ENCODE measurements around the gene CRY2. TPM values are rescaled to one million over a fixed set of nuclear protein-coding genes. Genes with fewer than 3 reads are reported as not detected.
A peak's percentile ranks its signal among the peaks of the same experiment; 100 is the strongest.

The CRY2 gene
- 5.1 TPM for polyA plus RNA-seq (2013, experiment 1 of 2)
- polyA plus RNA-seq (2013, experiment 2 of 2): 5.1 TPM

- Histone ChIP-seq H3K79me1 (ENCODE audit: low read length) (peaks cover 5% of the 10 kb centered on the region), H2BK5ac (ENCODE audit: low read length) (no peak within 1 kb of the TSS), H2AK5ac (ENCODE audit: low read length) (no peak within 1 kb of the TSS), H3K36me3 (ENCODE audit: control insufficient read depth, insufficient read depth, low read length) (no peaks in the 10 kb centered on the region), H2BK120ac (ENCODE audit: low read depth, low read length) (no peak within 1 kb of the TSS), H3K27me3 (ENCODE audit: insufficient read depth, low read length, poor library complexity) (no peaks in the 10 kb centered on the region), H3K4me2 (ENCODE audit: low read length) (peak within 1 kb of the TSS; percentile 96), H3K9ac (ENCODE audit: low read length) (peak within 1 kb of the TSS; percentile 86), H3K4me1 (ENCODE audit: control insufficient read depth, low read depth, low read length) (no peaks in the 10 kb centered on the region), H3K4ac (ENCODE audit: low read depth, low read length) (no peak within 1 kb of the TSS), H3K27ac (ENCODE audit: low read depth, low read length) (no peak within 1 kb of the TSS), H3K18ac (ENCODE audit: low read length) (no peak within 1 kb of the TSS), H3K79me2 (ENCODE audit: control insufficient read depth, insufficient read depth, low read length) (no peaks in the 10 kb centered on the region), H2BK15ac (replicated peaks; ENCODE audit: low read depth) (no peak within 1 kb of the TSS), H3K56ac (ENCODE audit: low read length) (peak within 1 kb of the TSS; percentile 97), H4K8ac (ENCODE audit: low read depth, low read length) (no peak within 1 kb of the TSS), H3K23ac (ENCODE audit: low read length) (peak within 1 kb of the TSS; percentile 87), H3K4me3 (ENCODE audit: low read length) (peak within 1 kb of the TSS; percentile 90), H4K5ac (ENCODE audit: low read length) (no peak within 1 kb of the TSS)
- no CpG with 5 or more reads among the region's 75 CpGs for WGBS (ENCODE audit: extremely low coverage, insufficient coverage, low lambda C conversion rate)
- DNase-seq: peak; percentile 99
These were observed at the start of gene CRY2 for GRCh38 chr11:45846974-45847910. TSS of gene CRY2 (plus strand) at chr11:45847475. CDS start at chr11:45847491, 16 bp downstream.

GRCh38 chr11:45798793-45799441 lies 48.4 kb upstream of the CRY2 start:
- Histone ChIP-seq H3K36me3 (ENCODE audit: control insufficient read depth, insufficient read depth, low read length) (no peaks in the 10 kb centered on the region), H3K9ac (ENCODE audit: low read length) (no peak overlapping the region), H3K79me1 (ENCODE audit: low read length) (no peaks in the 10 kb centered on the region), H2AK5ac (ENCODE audit: low read length) (no peak overlapping the region), H4K5ac (ENCODE audit: low read length) (no peak overlapping the region), H3K79me2 (ENCODE audit: control insufficient read depth, insufficient read depth, low read length) (no peaks in the 10 kb centered on the region), H3K23ac (ENCODE audit: low read length) (no peak overlapping the region), H3K4me3 (ENCODE audit: low read length) (no peak overlapping the region), H3K4me2 (ENCODE audit: low read length) (no peak overlapping the region), H2BK120ac (ENCODE audit: low read depth, low read length) (no peak overlapping the region), H4K8ac (ENCODE audit: low read depth, low read length) (no peak overlapping the region), H3K4me1 (ENCODE audit: control insufficient read depth, low read depth, low read length) (no peaks in the 10 kb centered on the region), H3K56ac (ENCODE audit: low read length) (no peak overlapping the region), H3K18ac (ENCODE audit: low read length) (no peak overlapping the region), H3K4ac (ENCODE audit: low read depth, low read length) (no peak overlapping the region), H2BK5ac (ENCODE audit: low read length) (no peak overlapping the region), H2BK15ac (replicated peaks; ENCODE audit: low read depth) (no peak overlapping the region), H3K27me3 (ENCODE audit: insufficient read depth, low read length, poor library complexity) (no peaks in the 10 kb centered on the region), H3K27ac (ENCODE audit: low read depth, low read length) (no peak overlapping the region)
- no CpG with 5 or more reads among the region's 10 CpGs for whole genome bisulfite sequencing (ENCODE audit: extremely low coverage, insufficient coverage, low lambda C conversion rate)
- DNase-seq: no peak

- H2AK5ac ChIP-seq (ENCODE audit: low read length): no peak overlapping the region
- H4K8ac ChIP-seq (ENCODE audit: low read depth, low read length): no peak overlapping the region
- no peak overlapping the region for H3K23ac ChIP-seq (ENCODE audit: low read length)
- H3K27ac ChIP-seq (ENCODE audit: low read depth, low read length): no peak overlapping the region
- H3K4me3 ChIP-seq (ENCODE audit: low read length): no peak overlapping the region
- no peaks in the 10 kb centered on the region for H3K79me2 ChIP-seq (ENCODE audit: control insufficient read depth, insufficient read depth, low read length)
- H2BK15ac ChIP-seq (replicated peaks; ENCODE audit: low read depth): no peak overlapping the region
- no peak overlapping the region for H3K18ac ChIP-seq (ENCODE audit: low read length)
- no peaks in the 10 kb centered on the region for H3K27me3 ChIP-seq (ENCODE audit: insufficient read depth, low read length, poor library complexity)
- H2BK120ac ChIP-seq (ENCODE audit: low read depth, low read length): no peak overlapping the region
- DNase-seq: no peak
- no peak overlapping the region for H3K4ac ChIP-seq (ENCODE audit: low read depth, low read length)
- H3K56ac ChIP-seq (ENCODE audit: low read length): no peak overlapping the region
- H3K4me1 ChIP-seq (ENCODE audit: control insufficient read depth, low read depth, low read length): no peaks in the 10 kb centered on the region
- whole genome bisulfite sequencing (ENCODE audit: extremely low coverage, insufficient coverage, low lambda C conversion rate): no CpG with 5 or more reads among the region's 3 CpGs
- no peaks in the 10 kb centered on the region for H3K36me3 ChIP-seq (ENCODE audit: control insufficient read depth, insufficient read depth, low read length)
- H3K9ac ChIP-seq (ENCODE audit: low read length): no peak overlapping the region
- no peak overlapping the region for H3K4me2 ChIP-seq (ENCODE audit: low read length)
- no peak overlapping the region for H4K5ac ChIP-seq (ENCODE audit: low read length)
- H3K79me1 ChIP-seq (ENCODE audit: low read length): no peaks in the 10 kb centered on the region
- H2BK5ac ChIP-seq (ENCODE audit: low read length): no peak overlapping the region
These were observed 47.7 kb upstream of the CRY2 start for GRCh38 chr11:45799562-45799961.

GRCh38 chr11:45800261-45800660 lies 47.0 kb upstream of the CRY2 start:
- Histone ChIP-seq H3K9ac (ENCODE audit: low read length) (no peak overlapping the region), H3K23ac (ENCODE audit: low read length) (no peak overlapping the region), H2AK5ac (ENCODE audit: low read length) (no peak overlapping the region), H3K79me2 (ENCODE audit: control insufficient read depth, insufficient read depth, low read length) (no peaks in the 10 kb centered on the region), H3K18ac (ENCODE audit: low read length) (no peak overlapping the region), H2BK5ac (ENCODE audit: low read length) (no peak overlapping the region), H4K8ac (ENCODE audit: low read depth, low read length) (no peak overlapping the region), H2BK120ac (ENCODE audit: low read depth, low read length) (no peak overlapping the region), H3K36me3 (ENCODE audit: control insufficient read depth, insufficient read depth, low read length) (no peaks in the 10 kb centered on the region), H3K27ac (ENCODE audit: low read depth, low read length) (no peak overlapping the region), H3K4me1 (ENCODE audit: control insufficient read depth, low read depth, low read length) (no peaks in the 10 kb centered on the region), H3K79me1 (ENCODE audit: low read length) (no peaks in the 10 kb centered on the region), H4K5ac (ENCODE audit: low read length) (no peak overlapping the region), H3K4ac (ENCODE audit: low read depth, low read length) (no peak overlapping the region), H3K27me3 (ENCODE audit: insufficient read depth, low read length, poor library complexity) (no peaks in the 10 kb centered on the region), H3K4me2 (ENCODE audit: low read length) (no peak overlapping the region), H3K4me3 (ENCODE audit: low read length) (no peak overlapping the region), H3K56ac (ENCODE audit: low read length) (no peak overlapping the region), H2BK15ac (replicated peaks; ENCODE audit: low read depth) (no peak overlapping the region)
- no CpG with 5 or more reads among the region's 2 CpGs for WGBS (ENCODE audit: extremely low coverage, insufficient coverage, low lambda C conversion rate)
- DNase-seq: no peak

DNA sequence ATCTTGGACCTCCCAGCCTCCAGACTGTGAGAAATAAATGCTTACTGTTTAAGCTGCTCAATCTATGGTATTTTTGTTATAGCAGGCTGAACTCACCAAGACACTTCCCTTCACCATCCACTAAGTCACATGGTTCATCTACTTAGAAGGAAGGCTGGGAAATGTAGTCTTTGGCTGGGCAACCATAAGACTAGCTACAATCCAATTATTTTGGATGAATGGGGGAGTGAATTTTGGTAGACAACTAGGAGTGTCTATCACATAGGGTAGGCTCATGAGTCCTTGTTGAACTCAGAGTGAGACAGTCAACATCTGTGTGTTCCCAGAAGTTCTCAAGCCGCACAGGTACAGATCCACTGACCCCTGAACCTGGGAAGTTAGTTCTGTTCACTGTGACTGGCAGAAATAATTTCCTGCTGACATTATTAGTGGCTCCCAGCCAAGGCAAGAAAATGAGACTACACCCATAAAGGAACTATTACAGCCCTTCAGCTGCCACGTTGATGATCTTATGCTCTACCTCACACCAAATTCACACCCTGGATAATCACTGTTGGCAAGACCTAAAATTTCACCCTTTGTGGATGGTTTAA lies 45.5 kb upstream of the CRY2 start:
- Histone ChIP-seq H4K5ac (ENCODE audit: low read length) (no peak overlapping the region), H2AK5ac (ENCODE audit: low read length) (no peak overlapping the region), H3K79me1 (ENCODE audit: low read length) (peaks cover 10% of the 10 kb centered on the region), H4K8ac (ENCODE audit: low read depth, low read length) (no peak overlapping the region), H2BK5ac (ENCODE audit: low read length) (no peak overlapping the region), H3K27ac (ENCODE audit: low read depth, low read length) (no peak overlapping the region), H3K36me3 (ENCODE audit: control insufficient read depth, insufficient read depth, low read length) (no peaks in the 10 kb centered on the region), H3K23ac (ENCODE audit: low read length) (no peak overlapping the region), H3K18ac (ENCODE audit: low read length) (no peak overlapping the region), H2BK120ac (ENCODE audit: low read depth, low read length) (no peak overlapping the region), H3K4me3 (ENCODE audit: low read length) (no peak overlapping the region), H3K27me3 (ENCODE audit: insufficient read depth, low read length, poor library complexity) (no peaks in the 10 kb centered on the region), H3K9ac (ENCODE audit: low read length) (no peak overlapping the region), H3K79me2 (ENCODE audit: control insufficient read depth, insufficient read depth, low read length) (no peaks in the 10 kb centered on the region), H2BK15ac (replicated peaks; ENCODE audit: low read depth) (no peak overlapping the region), H3K4ac (ENCODE audit: low read depth, low read length) (no peak overlapping the region), H3K4me1 (ENCODE audit: control insufficient read depth, low read depth, low read length) (peaks cover 4% of the 10 kb centered on the region), H3K56ac (ENCODE audit: low read length) (no peak overlapping the region), H3K4me2 (ENCODE audit: low read length) (no peak overlapping the region)
- WGBS (ENCODE audit: extremely low coverage, insufficient coverage, low lambda C conversion rate): no CpG with 5 or more reads among the region's 2 CpGs
- DNase-seq: no peak

Data from mesendoderm (in vitro differentiated cells).